GM18858 (cell line): Measurements from ENCODE around the gene TMOD3.
"Not testable (repeated sequence)": the region's sequence is repeated elsewhere in the genome, so short reads cannot be mapped to it uniquely, and the experiment has no call there.

Experiments
- ATAC-seq: cut with Tn5 transposase; IDR thresholded peaks from one replicate; pipeline ENCODE4 v1.9.1; 2021; ENCODE audit not compliant: unreplicated experiment

TMOD3 gene

GRCh38 chr15:51829376-51830275, at the start of gene TMOD3:
TSS of gene TMOD3 (plus strand) at chr15:51829653. CDS start at chr15:51862885, 33,232 bp downstream.
- peak; percentile 62 for ATAC-seq

- ATAC-seq: no peak
Observed at GRCh38 chr15:51780636-51781035, 48.8 kb upstream of the TMOD3 start.

GRCh38 chr15:51781506-51781905, 47.9 kb upstream of the TMOD3 start:
- ATAC-seq: no peak

- ATAC-seq: no peak
Observed at GRCh38 chr15:51782357-51782896, 47.0 kb upstream of the TMOD3 start.

GRCh38 chr15:51783967-51784366, 45.5 kb upstream of the TMOD3 start:
- no peak for ATAC-seq

GRCh38 chr15:51787130-51787529, 42.3 kb upstream of the TMOD3 start:
- ATAC-seq: not testable (repeated sequence)

DNA sequence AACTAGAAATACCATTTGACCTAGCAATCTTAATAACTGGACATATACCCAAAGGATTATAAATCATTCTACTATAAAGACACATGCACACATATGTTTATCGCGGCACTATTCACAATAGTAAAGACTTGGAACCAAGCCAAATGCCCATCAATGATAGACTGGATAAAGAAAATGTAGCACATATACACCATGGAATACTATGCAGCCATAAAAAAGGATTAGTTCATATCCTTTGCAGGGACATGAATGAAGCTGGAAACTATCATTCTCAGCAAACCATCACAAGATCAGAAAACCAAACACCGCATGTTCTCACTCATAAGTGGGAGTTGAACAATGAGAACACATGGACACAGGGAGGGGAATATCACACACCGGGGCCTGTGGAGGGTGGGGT, 37.0 kb upstream of the TMOD3 start:
- ATAC-seq: not testable (repeated sequence)

DNA sequence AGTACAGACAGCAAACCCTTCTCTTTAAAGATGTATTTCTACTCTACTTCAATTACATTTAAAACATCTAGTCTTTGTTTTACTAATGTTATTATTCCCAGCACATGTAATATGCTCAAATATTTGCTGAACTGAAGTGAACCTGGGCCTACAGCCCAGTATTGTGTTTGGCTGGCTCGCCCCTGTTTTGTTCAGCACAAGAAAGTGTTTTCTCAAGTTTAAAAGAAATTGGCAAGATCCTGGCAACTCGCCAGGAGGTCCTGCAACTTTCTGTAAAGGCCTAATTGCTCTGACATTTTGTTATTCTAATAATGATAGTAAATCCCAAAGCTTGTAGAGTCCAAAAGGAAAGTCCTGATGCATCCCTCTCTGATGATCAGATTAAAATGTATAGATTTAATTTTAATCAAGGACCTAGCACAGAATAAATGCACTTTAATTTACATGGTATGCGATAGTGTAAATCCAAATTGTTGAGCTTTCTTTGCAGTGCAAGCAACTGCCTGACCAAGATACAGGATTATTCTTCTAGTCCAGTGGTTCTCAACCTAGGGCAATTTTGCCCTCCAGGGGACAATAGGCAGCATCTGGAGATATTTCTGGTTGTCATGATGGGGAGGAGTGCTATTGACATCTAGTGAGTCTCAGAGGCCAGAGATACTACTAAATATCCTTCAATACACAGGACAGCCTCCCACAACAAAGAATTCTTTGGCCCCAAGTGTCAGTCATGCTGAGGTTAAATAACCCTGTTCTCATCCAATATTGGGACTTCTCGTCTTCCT, 35.7 kb upstream of the TMOD3 start:
- ATAC-seq: no peak

DNA sequence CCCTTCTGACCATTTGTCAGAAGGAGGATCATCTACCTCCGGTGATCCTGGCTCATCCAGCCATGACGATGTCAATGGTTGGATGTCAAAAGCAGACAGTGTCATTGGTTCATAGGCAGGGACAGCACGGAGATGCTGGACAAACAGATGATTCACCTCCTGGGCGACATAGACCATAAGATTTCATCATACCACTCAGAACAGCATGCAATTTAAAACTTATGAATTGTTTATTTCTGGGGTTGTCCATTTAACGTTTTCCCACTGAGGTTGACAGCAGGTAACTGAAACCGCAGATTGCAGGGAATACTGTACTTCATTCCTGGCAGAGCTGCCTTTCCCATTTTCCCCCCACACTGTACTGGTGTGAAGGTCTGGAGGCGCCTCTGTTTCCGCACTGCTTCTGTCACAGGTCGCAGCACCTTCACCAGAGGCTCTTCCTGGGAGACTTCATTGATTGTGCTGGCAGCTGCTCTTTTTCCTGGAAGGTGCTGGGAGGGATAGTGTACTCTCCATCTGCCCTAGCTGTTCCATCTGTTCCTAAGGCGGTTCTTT, 32.5 kb upstream of the TMOD3 start:
- no peak for ATAC-seq

DNA sequence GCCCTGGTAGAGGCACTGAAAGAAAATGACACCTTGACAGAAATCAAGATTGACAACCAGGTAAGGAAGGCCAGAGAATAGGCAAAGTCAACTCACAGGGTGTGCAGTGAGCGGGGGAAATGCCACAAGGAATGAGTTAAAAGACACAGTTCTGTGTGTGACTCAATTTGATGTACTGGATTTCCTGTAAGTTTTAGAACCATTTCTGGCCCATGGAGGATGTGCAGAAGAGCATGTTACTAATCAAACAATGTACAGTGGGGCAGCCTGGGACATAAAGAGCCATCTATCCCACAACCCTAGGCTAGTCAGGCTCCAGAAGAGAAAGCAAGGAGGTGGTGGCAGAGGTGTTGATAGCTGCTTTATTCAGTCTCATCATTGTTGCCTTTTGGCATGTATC, 31.2 kb upstream of the TMOD3 start:
- ATAC-seq: no peak

DNA sequence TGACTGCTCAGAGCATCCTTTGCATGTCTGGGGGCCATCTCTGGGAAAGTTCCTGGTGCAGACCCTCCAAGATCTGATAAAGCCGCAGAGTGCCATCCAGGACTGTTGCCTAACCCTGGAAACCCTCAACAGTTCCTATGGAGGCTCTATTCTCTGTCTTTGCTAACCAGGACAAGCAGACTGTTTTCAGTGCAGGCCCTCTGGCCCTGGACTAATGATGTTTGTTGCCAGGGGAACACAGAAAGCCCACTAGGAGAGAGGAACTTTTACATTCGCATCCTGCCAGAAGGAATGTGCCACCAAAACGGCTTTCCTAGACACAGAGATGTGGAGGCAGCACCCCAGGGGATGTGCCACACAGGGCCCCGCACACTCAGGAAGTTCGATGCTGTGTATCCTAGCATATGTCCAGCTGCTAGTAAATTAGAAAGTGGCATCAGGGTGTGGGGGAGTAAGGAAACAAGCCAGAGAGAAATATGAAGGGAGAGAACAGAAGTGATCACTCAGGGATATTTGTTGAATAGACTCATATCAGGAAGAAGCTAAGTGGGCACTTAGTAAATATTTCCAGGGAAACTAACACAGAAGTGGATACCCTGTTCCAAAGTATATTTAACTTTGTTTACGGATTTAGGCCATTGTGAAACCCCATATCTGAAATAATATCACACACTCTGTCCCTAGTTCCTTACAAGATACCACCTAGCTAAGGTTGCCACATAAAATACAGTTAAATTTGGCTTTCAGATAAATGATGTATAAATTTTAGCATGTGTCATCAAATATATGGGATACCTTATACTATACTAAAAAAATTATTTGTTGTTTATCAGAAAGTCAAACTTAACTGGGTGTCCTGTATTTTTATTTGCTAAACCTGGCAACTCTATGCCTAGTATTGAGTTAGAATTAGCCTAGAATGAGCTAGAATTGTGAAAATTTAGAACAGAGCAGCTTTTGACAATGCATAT, 29.9 kb upstream of the TMOD3 start:
- no peak for ATAC-seq

DNA sequence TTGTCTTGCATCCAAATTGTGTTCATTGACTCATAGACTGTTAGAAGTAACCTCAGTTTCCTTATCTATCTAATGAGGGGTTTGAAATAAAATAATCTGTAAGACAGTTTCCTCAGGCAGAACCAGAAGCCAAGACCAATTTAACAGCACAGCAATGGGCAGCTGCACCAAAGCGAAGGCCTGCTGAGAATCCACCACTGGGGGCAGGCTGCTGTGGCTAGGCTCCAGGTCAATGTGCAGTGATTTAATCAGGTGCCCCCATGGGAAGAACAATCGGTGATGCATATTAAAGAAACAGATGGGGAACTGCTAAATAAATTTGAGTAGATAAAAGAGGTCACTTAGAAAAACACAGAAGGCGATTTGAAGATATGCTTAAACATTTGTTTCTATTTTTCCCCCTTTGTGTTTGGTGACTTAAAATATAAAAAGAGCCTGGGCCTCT, 28.0 kb upstream of the TMOD3 start:
- ATAC-seq: no peak

DNA sequence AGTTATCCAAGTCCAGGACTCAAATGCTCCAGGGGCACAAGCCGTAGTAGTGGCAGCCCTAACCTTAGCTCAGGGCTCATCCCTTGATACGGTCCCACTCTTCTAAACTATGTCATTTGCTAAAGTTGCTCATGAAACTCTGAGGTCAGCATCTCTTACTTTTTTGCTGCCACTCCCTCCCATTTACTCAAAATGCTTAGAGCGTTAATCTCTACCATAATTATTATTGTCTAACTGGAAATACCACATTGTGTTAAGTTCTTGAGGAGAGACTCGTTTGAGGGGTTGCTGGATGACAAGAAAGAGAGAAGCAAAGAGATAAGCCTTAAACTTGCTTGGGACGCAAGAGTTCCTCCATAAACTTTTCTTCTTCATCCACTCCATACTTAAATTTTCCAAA, 26.9 kb upstream of the TMOD3 start:
- ATAC-seq: no peak

- ATAC-seq: no peak
Observed at GRCh38 chr15:51803965-51804364, 25.5 kb upstream of the TMOD3 start.

DNA sequence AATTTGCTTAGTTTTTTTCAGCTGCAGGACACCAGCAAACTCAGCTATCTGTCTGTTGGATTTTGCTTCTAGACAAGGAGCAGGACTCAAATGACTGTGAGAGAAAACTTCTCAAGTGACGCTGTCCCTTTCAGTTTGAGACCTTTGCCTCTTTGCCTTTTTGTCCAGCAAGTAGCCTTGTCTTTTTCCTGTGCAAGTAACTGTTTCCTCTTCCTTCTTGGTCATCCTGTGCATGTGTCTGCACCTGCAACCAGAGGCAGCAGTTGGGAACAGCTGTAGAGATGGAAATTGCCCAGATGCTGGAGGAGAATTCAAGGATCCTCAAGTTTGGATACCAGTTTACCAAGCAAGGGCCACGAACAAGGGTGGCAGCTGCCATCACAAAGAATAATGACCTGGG, 23.3 kb upstream of the TMOD3 start:
- ATAC-seq: no peak

GRCh38 chr15:51809457-51809856, 20.0 kb upstream of the TMOD3 start:
- no peak for ATAC-seq

DNA sequence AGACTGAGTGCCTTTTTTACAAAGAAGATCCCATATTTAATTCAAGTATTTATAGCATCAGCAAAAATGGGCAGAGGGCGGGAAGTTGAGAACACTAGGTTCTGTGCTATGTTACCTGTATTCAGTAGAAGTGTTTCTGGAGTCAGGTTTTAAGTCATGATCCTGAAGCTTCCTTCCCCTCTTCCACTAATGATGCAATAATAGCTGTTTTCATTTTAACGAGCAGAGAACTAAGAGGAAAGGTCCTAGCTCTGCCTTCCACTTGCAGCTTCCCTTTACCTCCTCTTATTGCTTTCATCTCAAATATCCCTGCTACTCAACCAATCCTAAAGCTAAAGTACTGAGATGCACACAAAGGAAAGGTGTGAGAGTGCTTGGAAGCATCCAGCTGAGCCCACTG, 16.9 kb upstream of the TMOD3 start:
- ATAC-seq: no peak

- ATAC-seq: no peak
Observed at GRCh38 chr15:51814606-51815005, 14.8 kb upstream of the TMOD3 start.

DNA sequence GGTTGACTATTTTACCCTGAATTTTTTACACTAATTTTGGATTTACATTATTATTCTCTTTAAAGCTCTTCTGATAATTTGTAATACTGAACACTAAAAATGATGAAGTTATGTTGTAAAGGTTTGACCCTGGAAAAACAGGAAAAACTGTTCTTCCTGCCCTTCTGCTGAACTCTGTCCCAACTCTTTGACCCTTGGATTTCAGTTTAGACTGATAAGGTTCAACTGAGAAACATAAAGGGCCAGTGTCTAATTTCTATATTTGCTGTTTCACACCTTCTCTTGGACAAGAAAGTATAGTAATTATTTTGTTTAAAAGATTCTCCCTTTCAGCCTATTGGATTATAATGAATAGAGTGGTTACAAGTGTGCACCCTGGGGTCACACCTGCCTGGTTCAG, 12.8 kb upstream of the TMOD3 start:
- ATAC-seq: no peak

DNA sequence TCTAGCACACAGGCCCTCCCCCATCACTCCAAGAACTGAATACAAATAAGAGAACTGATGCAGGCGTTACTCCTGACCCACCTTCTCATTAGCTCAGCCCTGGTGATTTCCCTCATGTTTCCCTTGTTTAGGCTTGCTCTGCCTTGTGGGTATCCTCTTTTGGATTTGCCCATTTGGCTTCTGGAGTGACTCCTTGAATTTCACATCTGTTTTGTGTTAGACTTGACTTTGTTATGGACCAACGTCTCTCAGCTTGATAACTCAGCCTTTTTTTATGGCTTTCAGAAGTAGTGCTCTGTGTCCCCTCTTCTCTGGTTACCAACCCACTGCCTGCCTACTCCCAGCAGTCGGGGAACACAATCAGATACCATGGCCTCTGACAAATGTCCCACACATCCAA, 11.3 kb upstream of the TMOD3 start:
- ATAC-seq: no peak
